ENCODE measurements around the gene ARHGAP9.

ARHGAP9 gene

GRCh38 chr12:57472391-57472790, 7.3 kb downstream of the ARHGAP9 start:
- DNase-seq (ENCODE audit: low spot score), result no peak

GRCh38 chr12:57471661-57472060, 8.0 kb downstream of the ARHGAP9 start:
- DNase-seq (ENCODE audit: low spot score), result no peak

GRCh38 chr12:57470970-57471656, 8.6 kb downstream of the ARHGAP9 start:
- no peak for DNase-seq (ENCODE audit: low spot score)

GRCh38 chr12:57470286-57470969, 9.2 kb downstream of the ARHGAP9 start:
- DNase-seq (ENCODE audit: low spot score), result no peak

- DNase-seq (ENCODE audit: low spot score), result no peak
Observed at GRCh38 chr12:57469296-57470164, 10.1 kb downstream of the ARHGAP9 start.

- no peak for DNase-seq (ENCODE audit: low spot score)
Observed at GRCh38 chr12:57467915-57468314, 11.8 kb downstream of the ARHGAP9 start.

- DNase-seq (ENCODE audit: low spot score), result no peak
Observed at GRCh38 chr12:57467212-57467874, 12.3 kb downstream of the ARHGAP9 start.

GRCh38 chr12:57465747-57466505, 13.7 kb downstream of the ARHGAP9 start:
- DNase-seq (ENCODE audit: low spot score), result no peak

- no peak for DNase-seq (ENCODE audit: low spot score)
Observed at GRCh38 chr12:57465030-57465746, 14.5 kb downstream of the ARHGAP9 start.

GRCh38 chr12:57464569-57464968, 15.1 kb downstream of the ARHGAP9 start:
- DNase-seq (ENCODE audit: low spot score), result no peak

GRCh38 chr12:57462912-57463253, 16.8 kb downstream of the ARHGAP9 start:
- no peak for DNase-seq (ENCODE audit: low spot score)

GRCh38 chr12:57462251-57462911, 17.3 kb downstream of the ARHGAP9 start:
- peak; percentile 91 for DNase-seq (ENCODE audit: low spot score)

GRCh38 chr12:57461917-57462250, 17.8 kb downstream of the ARHGAP9 start:
- no peak for DNase-seq (ENCODE audit: low spot score)

- no peak for DNase-seq (ENCODE audit: low spot score)
Observed at GRCh38 chr12:57461276-57461916, 18.3 kb downstream of the ARHGAP9 start.

GRCh38 chr12:57460841-57461275, 18.8 kb downstream of the ARHGAP9 start:
- no peak for DNase-seq (ENCODE audit: low spot score)

GRCh38 chr12:57460468-57460784, 19.2 kb downstream of the ARHGAP9 start:
- DNase-seq (ENCODE audit: low spot score), result no peak

- no peak for DNase-seq (ENCODE audit: low spot score)
Observed at GRCh38 chr12:57459750-57460467, 19.8 kb downstream of the ARHGAP9 start, which contains the start of gene GLI1. GLI1 (plus strand) TSS chr12:57459785; CDS start chr12:57463692, 3,907 bp downstream.

GRCh38 chr12:57459055-57459749, 20.5 kb downstream of the ARHGAP9 start:
- DNase-seq (ENCODE audit: low spot score), result peak; percentile 94

GRCh38 chr12:57458665-57459054, 21.0 kb downstream of the ARHGAP9 start:
- no peak for DNase-seq (ENCODE audit: low spot score)

Data from kidney tubule cell (primary cell).